ENCODE measurements around the gene PRR35. TPM values are rescaled to one million over a fixed set of nuclear protein-coding genes. Genes with fewer than 3 reads are reported as not detected.

Gene PRR35
- total RNA-seq, 2 experiments from 2014 or later = not detected

DNA sequence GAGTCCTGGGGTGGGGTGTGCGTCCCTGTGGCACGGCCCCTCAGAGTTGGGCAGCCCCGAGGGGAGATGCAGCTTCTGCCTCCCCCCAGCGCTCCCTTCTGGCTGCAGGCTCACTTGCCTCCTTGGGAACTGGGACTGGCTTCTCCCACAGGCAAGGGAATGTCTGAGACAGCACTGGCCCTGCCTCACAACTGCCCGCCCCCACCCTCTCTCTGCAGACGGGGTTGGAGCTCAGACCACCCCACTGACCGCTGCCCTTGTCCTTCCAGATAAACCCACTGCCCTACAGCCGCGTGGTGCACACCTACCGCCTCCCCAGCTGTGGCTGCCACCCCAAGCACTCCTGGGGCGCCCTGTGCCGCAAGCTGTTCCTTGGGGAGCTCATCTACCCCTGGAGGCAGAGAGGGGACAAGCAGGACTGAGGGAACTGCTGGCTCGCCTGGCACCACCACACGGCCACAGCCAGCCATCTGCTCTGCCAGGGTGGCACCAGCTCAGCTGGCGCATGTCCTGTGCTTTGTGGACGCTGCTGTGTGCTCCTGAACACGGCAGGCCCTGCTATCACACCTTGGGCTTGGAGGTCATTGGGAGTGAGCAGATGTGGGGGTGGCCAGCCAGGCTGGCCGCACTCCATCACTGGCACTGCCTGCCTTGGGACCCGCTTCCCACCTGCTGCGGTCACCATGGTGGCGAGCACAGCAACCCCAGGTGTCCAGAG, 22.6 kb downstream of the PRR35 start:
- no peak overlapping the region for H3K27ac Mint-ChIP-seq
- intact Hi-C loops (cut with DNase I, micrococcal nuclease) = no loop called here
- POLR2A ChIA-PET = no interaction called here
- Histone ChIP-seq H3K27me3 (ENCODE audit: control insufficient read depth in 1 of 2, insufficient read depth in 2 of 2, low read length in 2 of 2) (no peaks in the 10 kb centered on the region), H3K4me3 (ENCODE audit: low read length) (no peak overlapping the region), H3K36me3 (ENCODE audit: insufficient read depth, low read length) (no peaks in the 10 kb centered on the region), H3K27ac (ENCODE audit: low read depth in 1 of 2, low read length in 2 of 2) (no peak overlapping the region), H3K4me1 (ENCODE audit: insufficient read depth, low read length) (peaks cover 12% of the 10 kb centered on the region), H3K9me3 (ENCODE audit: control insufficient read depth in 1 of 2, insufficient read depth in 1 of 2, low read length in 2 of 2) (no peaks in the 10 kb centered on the region)
- H3K9me3 Mint-ChIP-seq = no peaks in the 10 kb centered on the region
- CTCF ChIA-PET = no interaction called here
- no peak overlapping the region for H3K4me3 Mint-ChIP-seq
- no peak for DNase-seq
- no peaks in the 10 kb centered on the region for H3K36me3 Mint-ChIP-seq (ENCODE audit: low read depth)
- no peak for ATAC-seq (ENCODE audit: poor library complexity)
- TF ChIP-seq CTCF (IDR thresholded peaks at IDR 0.05) = no peak
- no peaks in the 10 kb centered on the region for H3K27me3 Mint-ChIP-seq
- H3K4me1 Mint-ChIP-seq (ENCODE audit: low read depth) = no peaks in the 10 kb centered on the region

DNA sequence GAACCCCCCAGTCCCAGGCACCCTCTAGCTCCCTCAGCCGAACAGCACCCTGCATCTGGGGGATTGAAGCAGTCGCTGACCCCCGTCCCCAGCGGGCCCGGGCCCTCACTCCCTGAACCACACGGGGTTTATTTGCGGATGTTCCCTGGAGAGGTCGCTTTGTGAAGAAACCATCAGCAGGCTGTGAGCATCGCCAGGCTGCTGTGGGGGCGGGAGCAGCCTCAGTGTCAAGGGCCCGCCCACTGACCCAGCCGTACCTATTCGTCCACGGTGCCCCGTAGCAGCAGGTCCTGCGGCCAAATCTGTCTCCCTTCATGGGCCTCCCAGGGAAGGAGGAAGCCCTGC, 23.2 kb downstream of the PRR35 start:
- POLR2A ChIA-PET = no interaction called here

GRCh38 chr16:583815-584591, 23.8 kb downstream of the PRR35 start:
- Histone ChIP-seq H3K4me3 (ENCODE audit: low read length) (no peak overlapping the region), H3K27me3 (ENCODE audit: control insufficient read depth in 1 of 2, insufficient read depth in 2 of 2, low read length in 2 of 2) (no peaks in the 10 kb centered on the region), H3K27ac (ENCODE audit: low read depth in 1 of 2, low read length in 2 of 2) (no peak overlapping the region), H3K36me3 (ENCODE audit: insufficient read depth, low read length) (no peaks in the 10 kb centered on the region), H3K9me3 (ENCODE audit: control insufficient read depth in 1 of 2, insufficient read depth in 1 of 2, low read length in 2 of 2) (no peaks in the 10 kb centered on the region), H3K4me1 (ENCODE audit: insufficient read depth, low read length) (peaks cover 20% of the 10 kb centered on the region)
- Mint-ChIP-seq H3K27me3 (no peaks in the 10 kb centered on the region), H3K4me3 (no peak overlapping the region), H3K9me3 (no peaks in the 10 kb centered on the region), H3K36me3 (ENCODE audit: low read depth) (peaks cover 4% of the 10 kb centered on the region), H3K4me1 (ENCODE audit: low read depth) (no peaks in the 10 kb centered on the region), H3K27ac (no peak overlapping the region)
- intact Hi-C loops (cut with DNase I, micrococcal nuclease) = no loop called here
- CTCF ChIA-PET = interaction anchor here (0.6 to 0.7 kb wide), 2 partner anchors 16 to 42 kb away, joined by 3 read pairs; no protein-coding TSS in a partner anchor
- DNase-seq = no peak
- POLR2A ChIA-PET = no interaction called here
- no peak for ATAC-seq (ENCODE audit: poor library complexity)
- TF ChIP-seq CTCF (IDR thresholded peaks at IDR 0.05) = no peak

More for the DNA sequence above, 23.2 kb downstream of the PRR35 start:
- Histone ChIP-seq H3K4me3 (ENCODE audit: low read length) (no peak overlapping the region), H3K9me3 (ENCODE audit: control insufficient read depth in 1 of 2, insufficient read depth in 1 of 2, low read length in 2 of 2) (no peaks in the 10 kb centered on the region), H3K27me3 (ENCODE audit: control insufficient read depth in 1 of 2, insufficient read depth in 2 of 2, low read length in 2 of 2) (no peaks in the 10 kb centered on the region), H3K36me3 (ENCODE audit: insufficient read depth, low read length) (no peaks in the 10 kb centered on the region), H3K4me1 (ENCODE audit: insufficient read depth, low read length) (peaks cover 19% of the 10 kb centered on the region), H3K27ac (ENCODE audit: low read depth in 1 of 2, low read length in 2 of 2) (no peak overlapping the region)
- TF ChIP-seq CTCF (IDR thresholded peaks at IDR 0.05) = no peak
- Mint-ChIP-seq H3K4me1 (ENCODE audit: low read depth) (no peaks in the 10 kb centered on the region), H3K4me3 (no peak overlapping the region), H3K36me3 (ENCODE audit: low read depth) (no peaks in the 10 kb centered on the region), H3K27me3 (no peaks in the 10 kb centered on the region), H3K9me3 (no peaks in the 10 kb centered on the region), H3K27ac (no peak overlapping the region)
- CTCF ChIA-PET = interaction anchor here (0.6 kb wide), 1 partner anchor 17 kb away, joined by 3 read pairs; no protein-coding TSS in a partner anchor
- DNase-seq (no peak), ATAC-seq (ENCODE audit: poor library complexity) (no peak)
- intact Hi-C loops (cut with DNase I, micrococcal nuclease) = no loop called here

All from CD4-positive, alpha-beta T cell (primary cell).